H9 (cell line): Measurements from ENCODE around the gene FOXD2. TPM values are rescaled to one million over a fixed set of nuclear protein-coding genes. Genes with fewer than 3 reads are reported as not detected.

Experiments
- DNase-seq: peaks from one replicate; pipeline ENCODE4 v3.0.0-alpha.2; 2017
- H2AFZ ChIP-seq: one replicate; pipeline ENCODE4 v1.6.1; 2013; ENCODE audit warnings: mild to moderate bottlenecking, low read length, control low read depth, moderate library complexity
- H2AK5ac ChIP-seq: 2 replicates; pipeline ENCODE4 v1.6.1; 2013; ENCODE audit warnings: low read length, control low read depth, mixed read lengths; ENCODE audit not compliant: insufficient read length
- H2BK120ac ChIP-seq: one replicate; pipeline ENCODE4 v1.6.1; 2013; ENCODE audit warnings: low read depth, mild to moderate bottlenecking, low read length, control low read depth, inconsistent platforms; ENCODE audit not compliant: poor library complexity, severe bottlenecking
- H2BK12ac ChIP-seq: 2 replicates; pipeline ENCODE4 v1.6.1; 2013; ENCODE audit warnings: low read length, control low read depth, mixed read lengths, low read depth; ENCODE audit not compliant: insufficient read length
- H2BK15ac ChIP-seq: 2 replicates; pipeline ENCODE4 v1.6.1; 2013; ENCODE audit warnings: low read depth, low read length, control low read depth
- H2BK20ac ChIP-seq: one replicate; pipeline ENCODE4 v1.6.1; 2013; ENCODE audit warnings: low read depth, mild to moderate bottlenecking, low read length, control low read depth, inconsistent platforms; ENCODE audit not compliant: poor library complexity, severe bottlenecking
- H2BK5ac ChIP-seq: 2 replicates; pipeline ENCODE4 v1.6.1; 2013; ENCODE audit warnings: low read length, control low read depth, mixed read lengths; ENCODE audit not compliant: insufficient read length
- H3K14ac ChIP-seq: 2 replicates; pipeline ENCODE4 v1.6.1; 2013; ENCODE audit warnings: low read length, control low read depth; ENCODE audit not compliant: insufficient read depth
- H3K18ac ChIP-seq: 2 replicates; pipeline ENCODE4 v1.6.1; 2013; ENCODE audit warnings: low read depth, mild to moderate bottlenecking, mixed read lengths, low read length, control low read depth; ENCODE audit not compliant: insufficient read length
- H3K23ac ChIP-seq: 2 replicates; pipeline ENCODE4 v1.6.1; 2013; ENCODE audit warnings: low read length, control low read depth, mixed read lengths, low read depth; ENCODE audit not compliant: insufficient read length
- H3K23me2 ChIP-seq: 2 replicates; pipeline ENCODE4 v1.6.1; 2013; ENCODE audit warnings: low read depth, mild to moderate bottlenecking, mixed read lengths, low read length, control low read depth; ENCODE audit not compliant: insufficient read length, poor library complexity, severe bottlenecking
- H3K27ac ChIP-seq: 2 replicates; pipeline ENCODE4 v1.5.1; 2013; ENCODE audit warnings: low read length, control low read depth, mixed read lengths, low read depth; ENCODE audit not compliant: insufficient read length
- H3K27me3 ChIP-seq: 2 replicates; pipeline ENCODE4 v1.6.1; 2013; ENCODE audit warnings: low read length, control low read depth, inconsistent platforms; ENCODE audit not compliant: insufficient read depth
- H3K4ac ChIP-seq: 2 replicates; pipeline ENCODE4 v1.6.1; 2013; ENCODE audit warnings: low read depth, mild to moderate bottlenecking, control low read depth, inconsistent platforms, low read length, moderate library complexity
- H3K4me1 ChIP-seq: 2 replicates; pipeline ENCODE4 v1.6.1; 2013; ENCODE audit warnings: low read length, control low read depth, inconsistent platforms; ENCODE audit not compliant: insufficient read depth
- H3K4me2 ChIP-seq: 2 replicates; pipeline ENCODE4 v1.6.1; 2013; ENCODE audit warnings: low read length, control low read depth, mixed read lengths; ENCODE audit not compliant: insufficient read length, insufficient read depth
- H3K56ac ChIP-seq: 2 replicates; pipeline ENCODE4 v1.6.1; 2013; ENCODE audit warnings: low read depth, mild to moderate bottlenecking, mixed read lengths, low read length, control low read depth; ENCODE audit not compliant: insufficient read length
- H3K79me1 ChIP-seq: 2 replicates; pipeline ENCODE4 v1.6.1; 2013; ENCODE audit warnings: low read depth, mild to moderate bottlenecking, moderate library complexity, low read length, control low read depth, inconsistent platforms; ENCODE audit not compliant: insufficient read depth, poor library complexity, severe bottlenecking
- H3K79me2 ChIP-seq: 2 replicates; pipeline ENCODE4 v1.6.1; 2013; ENCODE audit warnings: low read length, control low read depth, inconsistent platforms; ENCODE audit not compliant: insufficient read depth
- H3K9ac ChIP-seq: 2 replicates; pipeline ENCODE4 v1.6.1; 2013; ENCODE audit warnings: low read length, control low read depth, mixed read lengths; ENCODE audit not compliant: insufficient read length; ENCODE audit errors: extremely low read depth
- H3K9me3 ChIP-seq: one replicate; pipeline ENCODE4 v1.6.1; 2013; ENCODE audit warnings: low read depth, low read length, inconsistent platforms; ENCODE audit not compliant: control insufficient read depth
- H3T11ph ChIP-seq: one replicate; pipeline ENCODE4 v1.6.1; 2013; ENCODE audit warnings: mild to moderate bottlenecking, low read length, control low read depth, inconsistent platforms
- H4K20me1 ChIP-seq: one replicate; pipeline ENCODE4 v1.6.1; 2013; ENCODE audit not compliant: control insufficient read depth, insufficient read length, insufficient read depth
- H4K5ac ChIP-seq: 2 replicates; pipeline ENCODE4 v1.6.1; 2013; ENCODE audit warnings: low read depth, mild to moderate bottlenecking, mixed read lengths, low read length, control low read depth; ENCODE audit not compliant: insufficient read length
- H4K8ac ChIP-seq: replicated peaks from 2 replicates; pipeline ENCODE4 v1.6.1; 2013; ENCODE audit warnings: low read length, control low read depth, mixed read lengths, low read depth; ENCODE audit not compliant: insufficient read length
- H4K91ac ChIP-seq: 2 replicates; pipeline ENCODE4 v1.6.1; 2013; ENCODE audit warnings: low read depth, mild to moderate bottlenecking, moderate library complexity, mixed read lengths, low read length, control low read depth; ENCODE audit not compliant: insufficient read length
- H3K27ac Mint-ChIP-seq, 3 experiments: 2 replicates in 2 of 3; 3 replicates in 1 of 3; pipeline ENCODE4 v1.8.0; 2020 to 2021; ENCODE audit warnings: mixed read lengths in 3 of 3, mild to moderate bottlenecking in 1 of 3, moderate library complexity in 1 of 3
- H3K27me3 Mint-ChIP-seq: 2 replicates; pipeline ENCODE4 v1.8.0; 2021; ENCODE audit warnings: low read depth, mild to moderate bottlenecking, moderate library complexity, mixed read lengths
- H3K36me3 Mint-ChIP-seq, 3 experiments: 2 replicates in 2 of 3; 3 replicates in 1 of 3; pipeline ENCODE4 v1.8.0; 2020 to 2021; ENCODE audit warnings: low read depth in 3 of 3, mixed read lengths in 3 of 3; ENCODE audit not compliant: insufficient read depth in 1 of 3
- H3K4me1 Mint-ChIP-seq, 2 experiments: 2 replicates each; pipeline ENCODE4 v1.8.0; 2020; ENCODE audit warnings: mixed read lengths in 2 of 2
- H3K4me3 Mint-ChIP-seq, 2 experiments: 2 replicates in 1 of 2; 3 replicates in 1 of 2; pipeline ENCODE4 v1.8.0; 2020 to 2021; ENCODE audit warnings: mild to moderate bottlenecking in 2 of 2, mixed read lengths in 2 of 2, moderate library complexity in 1 of 2
- H3K9me3 Mint-ChIP-seq, 2 experiments: 2 replicates in 1 of 2; 3 replicates in 1 of 2; pipeline ENCODE4 v1.8.0; 2020; ENCODE audit warnings: mild to moderate bottlenecking in 2 of 2, mixed read lengths in 2 of 2, moderate library complexity in 1 of 2
- WGBS: extraction: QIAGEN DNeasy Blood & Tissue Kit; methylation state at CpG from one replicate; pipeline ENCODE4 v1.1.7; 2013; ENCODE audit warnings: missing lambda C conversion rate, low lambda C conversion rate, mixed read lengths; ENCODE audit not compliant: insufficient read length; ENCODE audit errors: extremely low coverage; 5-methylcytosine and 5-hydroxymethylcytosine counted together
- total RNA-seq: library from RNA; stranded (reverse); gene quantifications from 2 replicates; pipeline ENCODE4 v1.2.1, GENCODE V29; 2021
- TF ChIP-seq, protein P1 (sequence below): fragments of 200-600 bp; sonication (generic); conservative IDR thresholded peaks from 3 replicates; pipeline ENCODE4 v1.8.0; 2021; ENCODE audit warnings: antibody characterized with exemption, mild to moderate bottlenecking

The FOXD2 gene
- total RNA-seq, 1 experiment from 2014 or later, result not detected

GRCh38 chr1:47402591-47402990 is 35.3 kb upstream of the FOXD2 start:
- H4K8ac ChIP-seq, result no peak overlapping the region
- no peak overlapping the region for H3T11ph ChIP-seq
- TF ChIP-seq, protein P1, sequence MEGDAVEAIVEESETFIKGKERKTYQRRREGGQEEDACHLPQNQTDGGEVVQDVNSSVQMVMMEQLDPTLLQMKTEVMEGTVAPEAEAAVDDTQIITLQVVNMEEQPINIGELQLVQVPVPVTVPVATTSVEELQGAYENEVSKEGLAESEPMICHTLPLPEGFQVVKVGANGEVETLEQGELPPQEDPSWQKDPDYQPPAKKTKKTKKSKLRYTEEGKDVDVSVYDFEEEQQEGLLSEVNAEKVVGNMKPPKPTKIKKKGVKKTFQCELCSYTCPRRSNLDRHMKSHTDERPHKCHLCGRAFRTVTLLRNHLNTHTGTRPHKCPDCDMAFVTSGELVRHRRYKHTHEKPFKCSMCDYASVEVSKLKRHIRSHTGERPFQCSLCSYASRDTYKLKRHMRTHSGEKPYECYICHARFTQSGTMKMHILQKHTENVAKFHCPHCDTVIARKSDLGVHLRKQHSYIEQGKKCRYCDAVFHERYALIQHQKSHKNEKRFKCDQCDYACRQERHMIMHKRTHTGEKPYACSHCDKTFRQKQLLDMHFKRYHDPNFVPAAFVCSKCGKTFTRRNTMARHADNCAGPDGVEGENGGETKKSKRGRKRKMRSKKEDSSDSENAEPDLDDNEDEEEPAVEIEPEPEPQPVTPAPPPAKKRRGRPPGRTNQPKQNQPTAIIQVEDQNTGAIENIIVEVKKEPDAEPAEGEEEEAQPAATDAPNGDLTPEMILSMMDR, result no peak
- no peak overlapping the region for H2BK5ac ChIP-seq
- H2BK12ac ChIP-seq, result no peak overlapping the region
- no peak overlapping the region for H2AK5ac ChIP-seq
- no peak overlapping the region for H3K23ac ChIP-seq
- Mint-ChIP-seq H3K27me3 (peaks cover 76% of the 10 kb centered on the region), H3K4me1 (0 out of 4 replicates have a peak, but pooled peaks cover 0 to 5% of the 10 kb centered on the region in 2 experiments), H3K27ac (no peak overlapping the region; a peak in 1 of 7 replicates), H3K36me3 (no peaks in the 10 kb centered on the region), H3K4me3 (no peak overlapping the region), H3K9me3 (no peaks in the 10 kb centered on the region)
- H3K9ac ChIP-seq, result no peak overlapping the region
- H2BK120ac ChIP-seq, result no peak overlapping the region
- no peak overlapping the region for H2BK20ac ChIP-seq
- H4K20me1 ChIP-seq, result no peaks in the 10 kb centered on the region
- no peak overlapping the region for H4K91ac ChIP-seq
- no CpG with 5 or more reads among the region's 4 CpGs for WGBS
- H3K4me2 ChIP-seq, result no peak overlapping the region
- no peaks in the 10 kb centered on the region for H3K79me1 ChIP-seq
- H3K14ac ChIP-seq, result no peak overlapping the region
- no peak overlapping the region for H4K5ac ChIP-seq
- H3K27me3 ChIP-seq, result no peaks in the 10 kb centered on the region
- peaks cover 3% of the 10 kb centered on the region; the same call in 1 of the 2 replicates for H3K4me1 ChIP-seq
- DNase-seq, result no peak
- no peak overlapping the region for H3K18ac ChIP-seq
- no peak overlapping the region for H3K27ac ChIP-seq
- H3K9me3 ChIP-seq, result no peaks in the 10 kb centered on the region
- no peaks in the 10 kb centered on the region for H3K79me2 ChIP-seq
- no peak overlapping the region for H2BK15ac ChIP-seq
- H2AFZ ChIP-seq, result no peak overlapping the region
- H3K23me2 ChIP-seq, result no peaks in the 10 kb centered on the region
- H3K4ac ChIP-seq, result no peak overlapping the region
- H3K56ac ChIP-seq, result no peak overlapping the region
